Stimulated activated CD4-positive, alpha-beta T cell treated with anti-CD3 and anti-CD28 coated beads, Interleukin-1b, Interleukin-23, amount 100 ng/mL, for 24 hours (primary cell): ENCODE measurements around the gene TTC3.
"Not testable (repeated sequence)": the region's sequence is repeated elsewhere in the genome, so short reads cannot be mapped to it uniquely, and the experiment has no call there.

ENCODE experiments used
- DNase-seq, 4 experiments: peaks; one replicate each; pipeline ENCODE4 v3.0.0-alpha.2; 2020; ENCODE audit warnings: low read depth in 4 of 4, low spot score in 1 of 4

TTC3 gene

DNA sequence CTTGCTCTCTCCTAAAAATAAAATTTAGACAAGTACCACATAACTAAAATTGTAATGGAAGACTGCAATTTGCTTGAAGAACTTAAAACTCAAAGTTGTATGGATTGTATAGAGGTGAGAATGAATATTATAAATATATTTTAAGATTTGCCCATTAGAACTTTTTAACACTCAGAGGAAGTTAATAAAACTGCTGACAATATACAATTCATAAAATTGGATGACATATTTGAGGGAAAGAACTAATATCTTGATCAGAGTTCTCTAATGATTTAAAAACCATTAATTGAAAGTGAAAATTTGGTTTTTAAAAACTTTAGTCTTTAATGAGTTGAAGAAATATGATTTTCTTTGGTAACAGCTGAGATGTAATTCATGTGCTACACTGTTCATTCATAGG is 20.9 kb downstream of the TTC3 start:
- DNase-seq: no peak

DNA sequence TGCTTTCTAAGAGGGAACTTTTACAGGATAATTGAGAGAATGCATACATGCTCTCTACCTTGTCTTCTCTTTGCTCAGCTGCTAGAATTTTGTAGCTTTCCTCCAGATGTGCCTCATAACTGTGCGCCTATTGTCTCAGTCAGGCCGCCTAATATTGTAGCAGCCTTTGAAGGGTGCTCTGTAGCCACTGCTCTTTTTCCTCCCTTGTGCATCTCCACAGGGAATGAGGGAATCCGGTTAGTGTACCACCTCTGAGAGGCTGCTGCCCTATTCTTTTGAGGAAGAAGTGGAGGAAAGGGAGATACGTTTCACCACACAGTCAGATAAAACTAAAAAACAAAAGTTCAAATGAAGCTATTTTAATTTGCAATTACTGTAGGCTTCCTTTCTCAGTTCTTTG is 22.8 kb downstream of the TTC3 start:
- DNase-seq: no peak

DNA sequence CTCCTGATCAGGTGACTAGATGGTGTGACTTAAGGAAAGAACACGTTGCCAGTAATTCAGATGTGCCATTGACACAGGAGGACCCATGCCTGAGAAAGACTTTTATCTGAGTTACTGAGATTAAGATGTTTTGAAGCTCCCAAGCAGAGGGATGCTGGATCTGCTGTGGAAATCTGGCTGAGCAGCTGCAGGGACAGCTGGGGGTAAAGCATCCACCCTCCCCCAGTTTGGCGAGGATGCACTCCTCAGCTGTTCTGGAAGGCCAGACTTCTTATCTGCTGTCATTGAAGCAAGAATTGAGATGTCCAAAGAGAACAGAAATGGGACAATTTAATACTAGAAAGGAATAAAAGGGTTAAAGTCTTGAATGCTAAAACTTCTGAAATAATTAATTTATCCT is 25.7 kb downstream of the TTC3 start:
- DNase-seq: no peak

DNA sequence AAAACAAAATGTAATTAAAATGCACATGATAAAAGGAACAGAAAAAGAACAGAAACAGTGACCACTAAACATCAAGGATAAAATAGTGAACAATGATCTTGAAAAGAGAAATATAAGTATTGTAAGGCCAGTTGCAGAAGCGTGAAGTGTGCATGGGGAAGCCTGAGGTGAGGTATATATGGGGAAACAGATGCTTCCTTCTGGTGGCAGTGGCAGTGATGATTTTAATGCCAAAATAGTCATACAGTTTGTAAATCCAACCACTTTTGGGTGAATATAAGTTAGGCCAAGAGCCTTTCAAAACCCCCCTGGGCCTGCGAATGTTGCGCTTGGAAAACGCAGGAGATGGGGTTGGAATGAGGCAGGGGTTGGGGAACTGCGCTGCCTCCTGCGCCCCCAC is 27.3 kb downstream of the TTC3 start:
- DNase-seq: no peak

DNA sequence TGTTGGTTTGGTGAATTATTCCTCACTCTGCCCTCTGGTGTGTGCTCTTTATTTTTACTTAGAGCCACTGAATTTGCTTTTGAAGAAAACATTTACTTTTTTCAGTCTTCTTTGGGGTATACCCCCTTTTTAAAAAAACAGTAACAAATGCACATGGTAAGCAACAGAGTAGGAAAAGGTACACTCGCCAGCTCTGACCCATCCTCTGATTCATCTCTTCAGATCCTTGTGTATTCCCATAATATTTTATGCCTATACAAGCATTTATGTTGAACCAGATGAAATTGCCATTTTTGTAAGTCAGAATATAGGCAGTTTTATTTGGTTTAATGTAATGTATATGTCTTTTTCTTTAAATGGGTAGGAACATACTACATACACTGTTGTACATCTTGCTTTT is 28.3 kb downstream of the TTC3 start:
- DNase-seq: no peak

DNA sequence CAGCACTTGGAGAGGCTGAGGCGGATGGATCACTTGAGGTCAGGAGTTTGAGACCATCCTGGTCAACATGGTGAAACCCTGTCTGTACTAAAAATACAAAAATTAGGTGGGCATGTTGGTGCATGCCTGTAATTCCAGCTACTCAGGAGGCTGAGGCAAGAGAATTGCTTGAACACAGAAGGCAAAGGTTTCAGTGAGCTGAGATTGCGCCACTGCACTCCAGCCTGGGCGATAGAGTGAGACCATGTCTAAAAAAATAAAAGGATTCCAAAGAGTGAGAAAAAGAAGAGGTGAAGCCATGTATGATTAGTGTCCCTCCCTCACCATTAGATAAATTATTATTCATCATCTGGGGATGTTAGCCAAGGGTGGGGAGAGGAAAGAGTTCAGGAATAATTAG is 29.7 kb downstream of the TTC3 start:
- not testable (repeated sequence) for DNase-seq

DNA sequence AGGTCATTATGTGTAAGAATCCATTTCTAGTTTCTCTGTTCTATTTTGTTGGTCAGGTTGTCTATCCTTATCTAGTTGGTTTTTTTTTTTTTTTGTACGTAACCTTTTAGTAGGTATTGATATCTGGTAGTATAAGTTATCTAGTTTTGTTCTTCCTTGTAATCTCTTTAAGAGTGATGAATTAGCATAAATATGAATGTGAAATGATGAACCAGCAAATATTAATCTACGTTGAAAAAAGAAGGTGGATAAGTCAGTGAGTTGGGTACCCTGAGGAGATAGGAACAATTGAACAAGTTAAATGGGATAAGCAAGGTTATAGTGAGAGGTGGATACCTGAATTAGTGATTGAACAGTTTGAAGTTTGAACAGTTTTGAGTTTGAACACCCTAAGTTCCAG is 33.9 kb downstream of the TTC3 start:
- DNase-seq: no peak

DNA sequence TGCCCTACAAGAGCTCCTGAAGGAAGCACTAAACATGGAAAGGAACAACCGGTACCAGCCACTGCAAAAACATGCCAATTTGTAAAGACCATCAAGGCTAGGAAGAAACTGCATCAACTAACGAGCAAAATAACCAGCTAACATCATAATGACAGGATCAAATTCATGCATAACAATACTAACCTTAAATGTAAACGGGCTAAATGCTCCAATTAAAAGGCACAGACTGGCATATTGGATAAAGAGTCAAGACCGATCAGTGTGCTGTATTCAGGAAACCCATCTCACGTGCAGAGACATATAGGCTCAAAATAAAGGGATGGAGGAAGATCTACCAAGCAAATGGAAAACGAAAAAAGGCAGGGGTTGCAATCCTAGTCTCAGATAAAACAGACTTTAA is 38.0 kb downstream of the TTC3 start:
- not testable (repeated sequence) for DNase-seq

DNA sequence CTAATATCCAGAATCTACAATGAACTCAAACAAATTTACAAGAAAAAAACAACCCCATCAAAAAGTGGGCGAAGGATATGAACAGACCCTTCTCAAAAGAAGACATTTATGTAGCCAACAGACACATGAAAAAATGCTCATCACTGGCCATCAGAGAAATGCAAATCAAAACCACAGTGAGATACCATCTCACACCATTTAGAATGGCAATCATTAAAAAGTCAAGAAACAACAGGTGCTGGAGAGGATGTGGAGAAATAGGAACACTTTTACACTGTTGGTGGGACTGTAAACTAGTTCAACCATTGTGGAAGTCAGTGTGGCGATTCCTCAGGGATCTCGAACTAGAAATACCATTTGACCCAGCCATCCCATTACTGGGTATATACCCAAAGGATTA is 41.2 kb downstream of the TTC3 start:
- not testable (repeated sequence) for DNase-seq

DNA sequence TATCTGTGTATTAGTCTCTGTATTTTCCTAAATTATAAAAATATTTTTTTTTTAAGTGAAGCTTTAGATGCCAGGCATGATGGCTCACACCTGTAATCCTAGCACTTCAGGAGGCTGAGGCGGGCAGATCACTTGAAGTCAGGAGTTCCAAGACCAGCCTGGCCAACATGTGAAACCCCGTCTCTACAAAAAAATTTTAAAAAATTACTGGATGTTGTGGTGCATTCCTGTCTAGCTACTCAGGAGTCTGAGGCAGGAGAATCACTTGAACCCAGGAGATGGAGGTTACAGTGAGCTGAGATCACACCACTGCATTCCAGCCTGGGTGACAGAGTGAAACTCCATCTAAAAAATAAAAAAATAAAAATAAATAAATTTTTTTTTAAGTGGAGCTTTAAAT is 43.4 kb downstream of the TTC3 start:
- not testable (repeated sequence) for DNase-seq

DNA sequence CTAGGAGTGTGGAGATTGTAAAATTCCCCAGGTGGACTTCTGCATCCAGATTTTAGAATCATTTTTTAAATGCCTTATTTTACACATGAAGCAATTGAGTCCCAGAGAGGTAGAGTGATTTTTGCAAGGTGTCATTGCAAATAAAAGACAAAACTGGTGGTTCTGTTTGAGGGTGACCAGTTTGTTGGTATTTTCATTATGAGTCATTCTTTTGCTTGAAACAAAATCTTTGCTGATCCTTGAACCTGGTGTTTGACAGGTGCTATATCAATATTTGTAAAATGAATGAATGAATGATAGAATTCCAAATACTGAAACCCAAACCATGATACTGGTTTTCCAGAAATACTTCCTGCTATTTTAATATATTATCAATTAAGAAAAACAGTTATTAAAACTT is 44.1 kb downstream of the TTC3 start:
- no peak for DNase-seq

DNA sequence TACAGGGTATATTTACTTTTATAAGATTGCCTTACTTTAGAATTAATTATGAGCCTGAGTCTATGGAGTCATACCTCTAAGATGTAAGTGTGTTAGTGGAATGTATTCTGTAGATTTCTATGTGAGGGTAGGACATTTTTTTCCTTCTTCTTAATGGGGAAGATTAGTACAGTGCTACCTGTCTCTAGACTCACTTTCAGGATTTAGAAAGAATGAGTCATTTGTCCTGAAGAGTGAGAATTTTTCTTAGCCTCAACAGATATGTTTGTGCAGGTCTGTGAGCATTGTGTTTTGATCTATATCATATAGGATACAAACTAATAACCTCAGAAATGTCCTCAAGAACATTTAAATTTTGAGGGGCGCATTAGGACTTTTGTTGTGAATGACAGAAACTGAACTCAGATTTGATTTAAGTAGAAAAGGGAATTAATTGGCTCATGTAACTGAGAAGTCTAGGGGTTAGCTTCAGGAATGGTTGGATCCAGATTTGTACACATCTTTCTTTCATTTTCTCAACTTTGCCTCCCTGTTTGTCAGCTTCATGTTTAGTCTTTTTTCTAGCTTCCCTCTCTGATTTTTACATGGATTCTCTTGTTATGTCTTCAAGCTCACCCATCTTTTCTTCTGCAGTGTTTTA is 45.3 kb downstream of the TTC3 start:
- no peak for DNase-seq

DNA sequence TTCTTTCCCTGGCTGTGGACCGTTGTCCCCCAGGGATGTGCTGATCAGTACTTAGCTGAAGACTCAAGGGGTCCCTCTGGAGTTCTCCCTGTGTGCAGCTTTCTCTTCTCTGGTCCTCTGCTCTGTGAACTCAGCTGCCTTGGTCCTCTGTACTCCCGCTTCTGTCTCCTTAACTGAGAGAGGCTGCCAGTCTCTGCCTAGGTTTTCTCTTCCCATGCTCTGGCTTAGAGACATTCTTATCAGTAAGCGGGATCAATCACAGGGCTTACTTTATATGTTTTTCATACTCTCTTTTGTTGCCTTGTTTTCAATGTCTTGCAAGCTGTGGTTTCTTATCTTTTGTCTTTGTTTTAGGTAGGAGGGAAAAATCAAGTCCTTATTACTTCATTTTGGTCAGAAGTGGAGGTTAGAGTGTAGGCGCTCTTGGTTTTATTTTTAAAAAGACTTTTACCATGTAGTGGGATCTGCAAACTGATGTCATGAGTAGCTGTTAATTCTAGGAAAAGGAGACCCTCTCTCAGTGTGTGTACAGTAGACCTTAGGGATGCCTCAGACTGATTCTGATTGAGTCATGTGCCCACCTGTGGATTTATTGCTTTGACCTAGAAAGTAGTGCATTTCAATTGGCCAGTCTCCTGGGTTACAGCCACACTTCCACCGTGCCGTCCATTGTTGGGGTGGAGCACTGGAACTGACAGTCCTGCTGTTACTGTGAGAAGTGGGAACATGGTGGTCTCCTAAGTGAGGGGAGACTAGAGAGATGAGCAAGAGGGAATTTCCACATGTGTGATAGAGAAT is 46.6 kb downstream of the TTC3 start:
- no peak for DNase-seq

DNA sequence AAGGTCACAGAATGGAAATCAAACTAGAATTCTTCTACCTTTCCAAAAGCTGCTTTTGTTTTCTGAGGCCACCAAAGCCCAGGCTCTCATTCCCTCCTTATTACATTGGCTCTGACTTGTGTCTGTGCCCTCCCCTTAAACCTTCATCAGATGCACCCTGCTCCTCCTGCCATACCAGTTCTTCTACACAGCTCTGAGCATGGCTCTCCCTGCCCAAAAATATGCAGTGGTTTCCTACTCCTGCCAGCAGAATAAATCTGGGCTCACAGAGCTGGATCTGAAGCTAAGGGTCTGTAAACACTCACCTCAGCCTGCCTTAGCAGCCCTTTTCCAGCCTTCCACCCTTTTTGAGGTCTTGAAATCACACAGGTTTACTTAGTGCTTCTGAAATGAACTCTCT is 55.0 kb downstream of the TTC3 start:
- no peak for DNase-seq

DNA sequence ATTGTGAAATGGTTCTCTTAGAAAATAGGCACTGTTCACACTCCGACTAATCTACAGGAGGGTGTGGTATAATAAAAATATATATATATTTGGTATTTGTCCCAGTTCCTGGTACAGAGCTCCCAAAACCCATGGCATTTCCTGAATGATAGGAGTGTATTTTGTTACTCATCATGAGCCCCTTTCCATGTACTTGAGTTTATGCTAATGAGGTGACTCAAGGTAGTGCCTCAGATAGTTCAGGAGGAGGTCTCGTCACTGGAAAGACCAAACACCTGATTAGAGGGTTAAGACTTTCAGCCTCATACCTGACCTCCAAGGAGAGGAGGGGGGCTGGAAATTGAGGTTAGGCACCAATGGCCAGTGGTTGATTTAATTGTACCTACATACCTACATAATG is 57.9 kb downstream of the TTC3 start:
- DNase-seq: no peak

DNA sequence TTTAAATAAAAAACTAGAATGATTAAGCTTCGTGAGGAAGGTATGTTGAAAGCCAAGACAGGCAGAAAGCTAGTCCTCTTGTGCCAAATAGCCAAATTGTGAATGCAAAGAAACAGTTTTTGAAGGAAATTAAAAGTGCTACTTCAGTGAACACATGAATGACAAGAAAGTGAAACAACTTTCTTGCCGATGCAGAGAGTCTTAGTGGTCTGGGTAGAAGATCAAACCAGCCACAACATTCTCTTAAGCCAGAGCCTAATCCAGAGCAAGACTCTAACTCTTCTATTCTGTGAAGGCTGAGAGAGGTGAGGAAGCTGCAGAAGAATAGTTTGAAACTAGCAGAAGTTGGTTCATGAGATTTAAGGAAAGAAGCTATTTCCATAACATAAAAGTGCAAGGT is 63.2 kb downstream of the TTC3 start:
- DNase-seq: no peak

DNA sequence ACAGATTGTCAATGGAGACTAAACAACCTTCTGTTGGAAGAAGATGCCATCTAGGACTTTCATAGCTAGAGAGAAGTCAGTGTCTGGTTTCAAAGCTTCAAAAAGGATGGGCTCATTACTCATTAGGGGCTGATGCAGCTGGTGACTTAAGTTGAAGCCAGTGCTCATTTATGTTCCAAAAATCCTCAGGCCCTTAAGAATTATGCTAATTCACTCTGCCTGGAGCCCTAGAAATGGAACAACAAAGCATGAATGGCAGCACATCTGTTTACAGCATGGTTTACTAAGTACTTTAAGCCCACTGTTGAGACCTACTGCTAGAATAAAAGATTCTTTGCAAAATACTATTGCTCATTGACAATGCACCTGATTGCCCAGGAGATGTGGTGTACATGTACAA is 63.7 kb downstream of the TTC3 start:
- no peak for DNase-seq

DNA sequence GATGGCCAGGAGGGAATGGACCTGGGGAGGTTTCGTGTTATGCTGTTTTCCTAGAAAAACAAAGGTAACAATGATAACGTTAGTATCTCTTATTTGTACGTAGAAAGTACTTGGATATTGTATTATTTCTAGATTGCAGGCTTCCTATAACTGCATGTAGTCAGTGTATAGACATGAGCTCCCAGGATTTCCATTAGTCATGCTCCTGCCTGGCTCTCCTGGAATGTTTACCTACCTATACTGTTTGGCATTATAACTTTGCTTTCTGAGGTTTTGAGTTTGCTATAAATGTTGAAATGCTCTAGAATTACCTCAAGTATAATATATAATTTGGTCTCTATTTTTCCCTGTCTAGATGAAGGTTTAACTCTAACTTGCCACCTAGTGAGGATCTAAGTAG is 66.1 kb downstream of the TTC3 start:
- DNase-seq: no peak

DNA sequence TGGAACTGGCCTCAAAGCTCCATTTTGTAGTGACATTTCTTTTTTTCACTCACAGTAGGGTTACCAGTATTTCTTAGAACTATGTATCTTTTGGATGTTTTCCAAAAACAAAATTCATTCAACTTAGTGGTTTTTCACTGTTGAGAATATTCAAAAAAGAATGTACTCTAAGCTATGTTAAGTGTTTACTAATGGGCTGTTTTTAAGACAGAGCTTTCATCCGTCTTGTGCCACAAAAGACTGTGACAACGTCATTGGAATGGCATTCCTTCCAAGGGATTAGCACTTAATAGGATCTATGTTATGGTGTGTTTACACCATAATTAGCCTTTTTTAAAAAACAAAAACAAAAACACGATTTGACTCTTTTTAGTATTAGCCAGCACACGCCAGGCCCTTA is 66.8 kb downstream of the TTC3 start:
- no peak for DNase-seq

DNA sequence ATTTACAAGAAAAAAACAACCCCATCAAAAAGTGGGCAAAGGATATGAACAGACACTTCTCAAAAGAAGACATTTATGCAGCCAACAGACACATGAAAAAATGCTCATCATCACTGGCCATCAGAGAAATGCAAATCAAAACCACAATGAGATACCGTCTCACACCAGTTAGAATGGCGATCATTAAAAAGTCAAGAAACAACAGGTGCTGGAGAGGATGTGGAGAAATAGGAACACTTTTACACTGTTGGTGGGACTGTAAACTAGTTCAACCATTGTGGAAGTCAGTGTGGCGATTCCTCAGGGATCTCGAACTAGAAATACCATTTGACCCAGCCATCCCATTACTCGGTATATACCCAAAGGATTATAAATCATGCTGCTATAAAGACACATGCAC is 70.3 kb downstream of the TTC3 start:
- DNase-seq: not testable (repeated sequence)

DNA sequence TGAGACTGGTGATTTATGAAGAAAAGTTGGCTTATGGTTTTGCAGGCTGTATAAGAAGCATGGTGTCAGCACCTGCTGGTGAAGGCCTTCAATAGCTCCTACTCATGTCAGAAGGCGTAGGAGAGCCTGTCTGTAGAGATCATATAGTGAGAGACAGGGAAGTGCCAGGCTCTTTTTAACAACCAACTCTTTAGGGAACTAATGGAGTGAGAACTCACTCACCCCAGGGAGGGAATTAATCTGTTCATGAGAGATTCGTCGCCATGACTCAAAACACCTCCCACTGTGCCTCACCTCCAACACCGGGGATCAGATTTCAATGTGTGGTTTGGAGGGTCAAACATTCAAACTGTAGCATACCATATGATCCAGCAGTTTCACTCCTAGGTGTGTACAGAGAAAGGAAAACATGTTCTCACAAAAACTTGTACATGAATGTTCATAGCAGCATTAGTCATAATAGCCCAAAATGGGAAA is 72.6 kb downstream of the TTC3 start:
- DNase-seq: no peak

DNA sequence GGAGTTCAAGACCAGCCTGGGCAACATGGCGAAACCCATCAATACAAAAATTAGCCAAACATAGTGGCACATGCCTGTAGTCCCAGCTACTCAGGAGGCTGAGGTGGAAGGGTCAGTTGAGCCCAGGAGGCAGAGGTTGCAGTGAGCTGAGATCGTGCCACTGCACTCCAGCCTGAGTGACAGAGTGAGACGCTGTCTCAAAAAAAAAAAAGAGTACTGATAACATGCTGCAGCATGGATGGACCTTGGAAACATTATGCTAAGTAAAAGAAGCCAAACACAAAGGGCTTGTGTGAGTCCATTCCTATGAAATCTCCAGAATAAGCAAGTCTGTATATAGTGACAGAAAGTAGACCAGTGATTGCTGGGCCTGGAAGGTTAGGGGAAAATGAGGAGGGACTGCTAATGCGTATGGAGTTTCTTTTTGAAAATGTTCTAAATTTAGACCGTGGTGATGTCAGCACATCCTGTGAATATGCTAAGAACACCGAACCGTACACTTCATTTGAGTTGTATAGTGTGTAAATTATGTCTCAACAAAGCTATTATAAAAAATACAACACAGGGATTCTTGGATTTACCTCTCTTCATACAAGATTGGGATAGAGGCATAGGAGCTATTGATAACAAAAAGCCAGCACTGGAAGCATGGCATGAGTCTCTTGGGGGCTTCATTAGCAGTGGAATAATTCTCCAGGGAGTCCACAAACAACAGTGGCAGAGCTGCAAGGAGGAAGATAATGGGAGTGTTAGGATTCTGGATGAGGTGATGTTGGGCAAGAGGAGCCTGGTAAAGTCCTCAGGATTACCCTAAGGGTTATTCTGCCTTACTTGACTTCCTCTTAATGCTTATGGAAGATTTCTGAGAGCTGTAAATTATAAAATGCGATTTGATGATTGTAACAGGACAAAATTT is 73.5 kb downstream of the TTC3 start:
- no peak for DNase-seq
